Ishikawa (cell line): ENCODE results near the gene ACSL6.
A peak's percentile ranks its signal among the peaks of the same experiment; 100 is the strongest.

Experiments
- CEBPB ChIP-seq: IDR thresholded peaks from 2 replicates; pipeline ENCODE4 v1.6.1; 2012
- CREB1 ChIP-seq: IDR thresholded peaks from 2 replicates; pipeline ENCODE4 v1.6.1; 2012; ENCODE audit warnings: low read depth
- EGR1 ChIP-seq: IDR thresholded peaks from 2 replicates; pipeline ENCODE4 v1.6.1; 2012
- EP300 ChIP-seq: IDR thresholded peaks from 2 replicates; pipeline ENCODE4 v1.6.1; 2012; ENCODE audit warnings: borderline replicate concordance
- FOXM1 ChIP-seq: IDR thresholded peaks from 2 replicates; pipeline ENCODE4 v1.6.1; 2012; ENCODE audit warnings: low read depth, borderline replicate concordance
- MAX ChIP-seq: IDR thresholded peaks from 2 replicates; pipeline ENCODE4 v1.6.1; 2012
- NFIC ChIP-seq: IDR thresholded peaks from 2 replicates; pipeline ENCODE4 v1.6.1; 2012
- RAD21 ChIP-seq: IDR thresholded peaks from 2 replicates; pipeline ENCODE4 v1.6.1; 2012; ENCODE audit warnings: low read depth
- REST ChIP-seq: IDR thresholded peaks from 2 replicates; pipeline ENCODE4 v1.6.1; 2012; ENCODE audit warnings: low read depth, mild to moderate bottlenecking
- TAF1 ChIP-seq: IDR thresholded peaks from 2 replicates; pipeline ENCODE4 v1.6.1; 2012; ENCODE audit warnings: low read depth, mild to moderate bottlenecking
- TCF12 ChIP-seq: IDR thresholded peaks from 2 replicates; pipeline ENCODE4 v1.6.1; 2012; ENCODE audit warnings: low read depth
- TEAD4 ChIP-seq: IDR thresholded peaks from 2 replicates; pipeline ENCODE4 v1.6.1; 2012
- USF1 ChIP-seq: IDR thresholded peaks from 2 replicates; pipeline ENCODE4 v1.6.1; 2012
- YY1 ChIP-seq: IDR thresholded peaks from 2 replicates; pipeline ENCODE4 v1.6.1; 2012; ENCODE audit warnings: low read depth
- ZBTB7A ChIP-seq: IDR thresholded peaks from 2 replicates; pipeline ENCODE4 v1.6.1; 2012; ENCODE audit warnings: low read depth

The ACSL6 gene

GRCh38 chr5:132003170-132003744 is 8.2 kb downstream of the ACSL6 start:
- no peak for TF ChIP-seq TAF1
- no peak for TF ChIP-seq CREB1
- TF ChIP-seq EGR1 = no peak
- TF ChIP-seq ZBTB7A = no peak
- TF ChIP-seq USF1 = no peak
- TF ChIP-seq CEBPB = no peak
- no peak for TF ChIP-seq MAX
- no peak for TF ChIP-seq TEAD4
- no peak for TF ChIP-seq FOXM1

GRCh38 chr5:132002757-132003156 is 8.7 kb downstream of the ACSL6 start:
- TF ChIP-seq TAF1 = no peak
- no peak for TF ChIP-seq MAX
- TF ChIP-seq TCF12 = no peak
- TF ChIP-seq RAD21 = no peak
- no peak for TF ChIP-seq REST

GRCh38 chr5:132001647-132002561 is 9.6 kb downstream of the ACSL6 start:
- TF ChIP-seq MAX (peak; percentile 58; the same call in 1 of the 2 replicates), NFIC (no peak)

GRCh38 chr5:132000677-132001453 is 10.6 kb downstream of the ACSL6 start:
- TF ChIP-seq NFIC (no peak), USF1 (no peak), EGR1 (no peak), FOXM1 (no peak), YY1 (no peak), TCF12 (no peak), RAD21 (no peak), CREB1 (no peak), REST (no peak), CEBPB (no peak), EP300 (no peak)

- TF ChIP-seq TCF12 (no peak), EP300 (no peak), REST (no peak), TEAD4 (no peak), CEBPB (no peak), NFIC (no peak)
Observed at GRCh38 chr5:132000241-132000490, 11.3 kb downstream of the ACSL6 start.
